ENCODE data around the gene BMPR1A.

The BMPR1A gene

GRCh38 chr10:86953747-86954680, 197.6 kb downstream of the BMPR1A start:
- DNase-seq (ENCODE audit: extremely low read depth, low read depth) = peak; percentile 78

DNA sequence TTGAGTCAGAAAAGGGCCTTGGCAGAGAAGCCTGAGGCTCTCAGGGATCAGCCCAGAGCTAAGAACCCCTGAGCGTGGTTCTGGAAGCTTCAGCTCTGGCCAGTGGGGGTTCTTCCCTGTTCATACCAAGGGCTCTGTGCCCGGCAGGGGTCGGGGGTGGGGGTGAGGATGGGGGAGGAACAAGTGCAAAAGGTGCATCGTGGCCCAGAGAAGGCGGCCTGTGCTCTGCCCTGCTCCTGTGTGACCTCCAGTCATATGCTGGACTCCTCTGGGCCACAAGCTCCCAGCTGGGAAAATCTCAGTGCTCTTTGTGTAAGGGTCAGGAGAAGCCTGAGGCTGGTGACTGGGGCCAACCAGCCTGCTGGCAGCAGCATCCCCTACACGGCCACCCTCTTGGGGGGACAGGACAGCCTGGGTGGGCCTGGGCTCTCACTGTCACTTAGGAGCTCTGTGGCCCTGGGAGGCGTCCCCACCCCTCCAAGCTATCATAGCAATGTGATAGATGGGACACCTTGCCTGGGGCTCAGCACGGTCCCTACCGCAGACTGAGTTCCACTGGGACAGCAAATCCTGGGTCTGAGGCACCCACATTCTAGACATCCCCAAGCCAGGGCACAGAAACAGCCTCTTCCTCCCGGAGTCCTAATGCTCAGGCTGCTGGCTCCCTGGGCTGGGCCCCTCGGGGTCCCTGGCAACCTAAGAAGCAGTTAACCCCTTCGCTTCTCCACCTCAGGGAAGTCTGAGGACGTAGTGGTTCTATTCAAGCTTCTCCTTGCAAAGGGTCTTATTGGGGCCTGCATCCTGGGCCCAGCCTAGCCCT, 198.5 kb downstream of the BMPR1A start:
- TF ChIP-seq CTCF (IDR thresholded peaks at IDR 0.05; ENCODE audit: low read depth, low read length) = no peak
- DNase-seq (ENCODE audit: extremely low read depth, low read depth) = no peak

More at GRCh38 chr10:86953747-86954680, 197.6 kb downstream of the BMPR1A start:
- no peak for TF ChIP-seq CTCF (IDR thresholded peaks at IDR 0.05; ENCODE audit: low read depth, low read length)

DNA sequence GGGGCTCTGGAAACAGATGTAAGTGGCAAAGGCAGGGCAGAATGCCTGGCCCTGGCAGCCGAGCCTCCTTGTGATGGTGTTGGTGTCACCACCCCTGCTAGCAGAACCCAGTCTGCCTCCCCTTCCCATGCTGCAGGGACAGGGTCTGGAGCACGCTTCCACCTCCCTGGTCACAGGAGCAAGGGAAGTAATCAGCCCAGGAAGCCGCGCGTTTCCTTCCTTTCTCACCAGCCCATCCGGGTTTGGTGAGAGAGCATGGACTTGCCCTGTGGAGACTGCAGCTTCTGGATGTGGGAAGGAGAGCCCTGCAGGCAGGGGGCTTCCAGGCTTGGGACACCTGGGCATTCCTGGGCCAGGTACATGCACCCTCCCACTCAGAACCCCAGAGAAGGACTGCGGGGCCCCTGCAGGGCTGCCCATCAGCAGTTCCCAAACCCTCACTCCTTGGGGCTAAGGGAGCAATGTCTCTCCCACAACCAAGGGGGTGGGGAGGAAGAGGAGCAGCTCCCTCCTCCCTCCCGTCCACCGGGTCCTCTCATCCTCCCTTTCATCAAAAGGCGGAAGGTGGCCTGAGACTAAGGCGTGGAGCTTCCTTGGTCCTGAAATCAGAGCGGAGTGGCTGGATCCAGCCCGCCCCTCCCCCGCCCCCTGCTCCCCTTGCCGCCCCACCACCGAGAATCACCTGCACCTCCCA, 199.2 kb downstream of the BMPR1A start:
- TF ChIP-seq CTCF (IDR thresholded peaks at IDR 0.05; ENCODE audit: low read depth, low read length) = no peak
- no peak for DNase-seq (ENCODE audit: extremely low read depth, low read depth)

GRCh38 chr10:86956195-86956847, 199.9 kb downstream of the BMPR1A start:
- TF ChIP-seq CTCF (IDR thresholded peaks at IDR 0.05; ENCODE audit: low read depth, low read length) = no peak
- no peak for DNase-seq (ENCODE audit: extremely low read depth, low read depth)

DNA sequence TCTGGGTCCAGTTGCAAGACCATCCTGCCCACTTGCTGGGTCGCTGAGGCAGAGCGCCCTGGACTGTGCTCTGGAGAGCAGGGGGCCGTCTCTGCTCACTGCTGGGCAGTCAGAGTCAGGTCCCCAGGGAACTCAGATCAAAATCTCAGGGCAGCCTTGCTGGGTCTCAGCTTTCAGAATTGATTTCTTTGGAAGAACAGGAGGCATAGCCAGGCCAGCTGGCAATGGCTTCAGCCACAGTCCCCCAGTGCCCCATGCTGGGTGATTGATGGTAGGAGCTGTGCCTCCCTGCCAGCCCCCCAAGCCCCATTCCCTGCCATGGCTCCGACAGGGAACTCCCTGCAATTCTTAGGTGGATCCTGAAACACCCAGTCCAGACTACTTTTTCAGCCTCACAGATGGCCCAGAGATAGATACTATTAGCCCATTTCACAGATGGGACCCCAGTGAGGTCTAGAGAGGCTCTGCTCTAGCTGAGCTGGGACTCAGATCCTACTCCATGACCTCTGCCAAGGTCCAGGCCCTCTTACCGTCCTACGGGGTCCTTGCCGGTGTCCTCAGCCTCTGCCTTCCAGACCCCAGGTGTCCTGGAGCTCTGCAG, 200.5 kb downstream of the BMPR1A start:
- DNase-seq (ENCODE audit: extremely low read depth, low read depth) = no peak
- no peak for TF ChIP-seq CTCF (IDR thresholded peaks at IDR 0.05; ENCODE audit: low read depth, low read length)

GRCh38 chr10:86957471-86958115, 201.2 kb downstream of the BMPR1A start, which contains the start of gene MMRN2:
MMRN2 (minus strand) TSS chr10:86957615; CDS start chr10:86957541, 74 bp downstream.
- no peak for TF ChIP-seq CTCF (IDR thresholded peaks at IDR 0.05; ENCODE audit: low read depth, low read length)
- DNase-seq (ENCODE audit: extremely low read depth, low read depth) = no peak
